ENCODE data around the gene YARS1.
A peak's percentile ranks its signal among the peaks of the same experiment; 100 is the strongest.

Gene YARS1

DNA sequence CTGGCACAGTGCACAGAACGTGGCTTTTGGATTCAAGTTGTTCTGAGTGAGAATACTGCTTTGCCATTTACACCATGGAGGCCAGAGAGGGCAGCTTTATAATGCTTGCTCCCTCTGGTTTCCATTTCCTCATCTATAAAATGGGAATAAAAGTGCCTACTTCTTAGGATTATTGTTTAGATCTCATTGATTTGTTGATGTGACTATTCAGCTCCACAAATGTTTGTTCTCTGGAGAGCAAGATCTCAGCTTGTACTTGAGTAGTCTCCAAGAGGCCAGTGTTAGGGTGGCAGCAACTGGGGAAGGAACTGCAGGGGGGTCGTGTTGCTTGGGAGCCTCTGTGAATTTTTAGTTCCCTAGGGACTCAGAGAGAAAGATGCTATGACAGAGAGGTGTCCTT is 55.2 kb downstream of the YARS1 start:
- DNase-seq: no peak

DNA sequence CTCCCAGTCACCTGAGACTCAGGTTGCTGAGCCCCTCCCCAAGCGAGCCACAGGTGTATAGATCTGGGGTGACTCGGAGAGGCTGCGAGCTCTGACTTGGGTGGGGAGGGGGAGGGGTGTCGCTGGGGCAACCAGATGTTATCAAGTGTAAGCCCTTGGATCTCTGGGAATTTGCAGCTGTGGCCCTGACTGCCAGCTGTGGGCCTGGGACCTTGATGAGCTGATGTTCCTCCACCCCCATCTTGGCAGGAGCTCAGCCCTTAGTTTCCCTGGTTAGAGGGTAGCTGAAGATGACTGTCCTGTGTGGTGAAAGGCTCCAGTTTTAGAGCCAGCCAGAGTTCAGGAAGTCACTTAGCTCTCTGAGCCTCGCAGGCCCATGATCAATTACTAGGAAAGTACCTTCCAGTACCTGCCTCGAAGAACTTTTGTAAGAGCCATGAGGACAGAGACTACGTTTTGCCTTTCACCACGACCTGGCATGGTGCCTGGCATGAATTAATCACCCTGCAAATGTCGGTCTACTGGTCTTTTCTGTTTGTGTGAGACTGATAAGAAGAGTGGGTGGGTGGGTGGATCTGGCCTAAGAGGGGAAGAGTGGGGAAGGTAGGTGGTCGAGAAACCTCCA is 55.8 kb downstream of the YARS1 start:
- DNase-seq: no peak

GRCh38 chr1:32759997-32760623 is 57.0 kb downstream of the YARS1 start:
- no peak for DNase-seq

DNA sequence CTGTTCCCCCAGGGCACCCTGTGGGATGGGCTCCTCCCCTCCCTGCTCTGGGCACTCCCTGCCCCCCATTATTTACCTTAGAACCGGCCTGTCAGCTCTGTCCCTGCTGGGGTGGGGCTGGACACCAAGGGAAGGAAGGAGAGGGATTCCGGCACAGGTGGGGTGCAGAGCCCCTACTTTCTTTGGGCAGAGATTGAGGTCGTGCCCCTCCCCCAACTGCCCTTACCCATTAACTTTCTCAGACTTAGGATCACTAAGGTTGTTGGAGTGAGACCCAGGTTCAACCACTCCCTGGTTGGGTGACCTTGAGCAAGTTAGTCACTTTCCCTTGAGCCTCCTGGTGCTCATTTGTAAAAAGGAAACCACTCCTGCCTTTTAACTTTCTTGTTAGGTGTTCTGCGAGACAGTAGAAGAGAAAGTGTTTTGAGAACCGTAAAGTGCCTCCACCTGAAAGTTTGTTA is 57.6 kb downstream of the YARS1 start:
- no peak for DNase-seq

DNA sequence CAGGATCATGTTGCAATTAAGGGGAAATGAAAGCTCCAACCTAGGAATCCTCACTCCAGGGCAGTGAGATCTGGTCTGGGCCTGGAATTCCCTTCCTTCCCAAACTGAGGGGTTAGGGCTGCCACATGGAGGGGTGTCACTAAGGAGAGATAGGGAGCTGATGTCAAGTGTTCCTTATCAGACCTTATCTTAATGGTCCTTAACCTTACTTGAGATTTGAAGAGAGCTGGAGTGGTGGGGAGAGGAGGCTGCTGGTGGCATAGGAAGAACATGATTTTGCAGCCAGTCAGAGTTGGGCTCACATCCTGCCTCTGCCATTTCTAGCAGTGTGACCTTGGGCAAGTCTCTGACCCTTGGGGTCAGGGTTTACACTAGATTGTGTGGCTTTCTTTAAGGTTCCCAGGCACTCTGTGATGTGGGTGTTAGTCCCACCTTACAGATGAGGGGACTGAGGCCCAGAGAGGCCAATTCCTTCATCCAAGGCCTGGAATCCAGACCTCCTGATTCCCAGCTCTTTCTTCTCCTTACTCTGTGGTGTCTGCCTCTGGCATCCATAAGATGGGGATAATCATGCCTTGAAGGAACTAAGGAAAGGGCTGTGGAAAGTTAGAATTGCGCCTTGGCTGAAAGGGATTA is 58.2 kb downstream of the YARS1 start:
- DNase-seq: no peak

GRCh38 chr1:32758177-32758794 is 58.9 kb downstream of the YARS1 start:
- no peak for DNase-seq

DNA sequence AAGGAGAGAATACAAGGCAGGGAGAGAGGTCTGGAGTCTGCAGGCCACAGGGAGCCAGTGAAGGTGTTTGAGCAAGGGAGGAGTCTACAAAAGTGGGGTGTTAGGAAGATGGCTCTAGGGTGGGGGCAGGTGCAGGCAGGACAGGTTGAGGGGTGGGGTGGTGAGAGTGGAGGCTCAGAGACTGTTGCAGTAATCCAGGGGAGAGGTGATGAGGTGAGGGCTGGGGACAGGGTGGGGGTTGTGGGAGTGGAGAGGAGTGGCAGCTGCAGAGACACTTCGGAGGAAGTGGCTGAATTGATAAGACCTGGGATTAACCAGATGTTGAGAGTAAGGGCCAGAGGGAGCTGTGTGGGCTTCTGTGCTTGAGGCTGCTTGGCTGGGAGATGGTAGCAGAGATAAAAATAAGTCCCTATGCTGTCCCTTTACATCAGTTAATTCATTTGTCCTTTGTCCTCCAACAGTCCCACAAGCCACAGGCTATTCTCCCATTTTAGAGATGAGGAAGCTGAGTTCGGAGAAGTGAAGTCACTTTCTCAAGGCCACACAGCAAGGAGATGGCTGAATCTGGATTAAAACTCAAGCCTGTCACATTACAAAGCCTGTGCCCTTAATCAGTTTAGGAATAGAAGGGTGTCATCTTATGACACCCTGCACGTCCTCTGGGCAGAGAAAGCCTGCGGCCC is 59.8 kb downstream of the YARS1 start:
- no peak for DNase-seq

DNA sequence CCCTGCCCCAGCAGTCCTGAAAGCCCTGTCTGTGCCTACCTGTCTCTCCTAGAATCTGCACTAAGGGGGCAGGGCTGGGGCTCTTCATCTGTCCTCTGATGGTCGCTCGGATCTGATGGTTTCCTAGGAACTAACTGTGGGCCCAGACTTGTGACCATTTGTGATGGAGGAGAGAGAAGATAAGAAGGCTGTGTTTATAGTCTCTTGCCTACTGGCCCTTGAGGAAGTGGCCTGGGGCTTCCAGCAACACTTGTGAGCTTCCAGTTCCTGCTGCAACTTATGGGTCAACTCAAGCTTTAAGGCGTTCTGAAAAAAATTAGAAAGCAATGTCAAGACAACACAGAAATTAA is 61.4 kb downstream of the YARS1 start:
- DNase-seq: no peak

DNA sequence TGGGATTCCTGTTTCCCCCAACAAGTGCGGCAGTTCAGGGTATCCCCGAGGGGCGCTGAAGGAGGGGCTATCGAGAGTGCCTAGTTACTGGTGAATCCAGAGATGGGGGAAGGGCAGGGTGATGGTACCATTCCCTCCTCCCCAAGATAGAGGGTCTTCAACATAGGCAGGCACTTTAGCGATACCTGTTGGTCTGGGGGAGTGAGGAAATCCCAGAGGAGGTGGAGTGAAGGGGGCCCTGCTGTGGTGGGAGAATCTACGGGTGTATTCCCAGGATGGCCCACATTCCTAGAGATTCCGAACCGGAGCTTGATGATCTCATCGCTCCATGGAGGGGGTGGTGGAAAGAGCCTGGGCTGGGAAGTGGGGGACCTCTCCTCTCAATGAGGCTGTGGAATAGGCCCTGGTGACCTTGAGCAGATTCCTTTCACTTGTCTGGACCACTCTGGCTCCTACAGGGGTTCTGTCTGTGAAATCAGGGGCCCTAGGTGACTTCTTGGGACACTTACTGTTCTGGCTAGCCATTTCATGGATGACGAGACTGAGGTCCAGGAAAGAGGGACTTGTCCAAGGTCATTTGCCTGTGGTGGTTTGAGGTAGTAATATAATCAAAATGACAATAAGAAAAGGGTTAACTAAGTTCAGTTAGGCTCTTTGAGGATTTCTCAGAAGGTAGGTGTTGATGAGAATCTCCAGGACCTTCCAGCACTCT is 61.9 kb downstream of the YARS1 start:
- DNase-seq: no peak

DNA sequence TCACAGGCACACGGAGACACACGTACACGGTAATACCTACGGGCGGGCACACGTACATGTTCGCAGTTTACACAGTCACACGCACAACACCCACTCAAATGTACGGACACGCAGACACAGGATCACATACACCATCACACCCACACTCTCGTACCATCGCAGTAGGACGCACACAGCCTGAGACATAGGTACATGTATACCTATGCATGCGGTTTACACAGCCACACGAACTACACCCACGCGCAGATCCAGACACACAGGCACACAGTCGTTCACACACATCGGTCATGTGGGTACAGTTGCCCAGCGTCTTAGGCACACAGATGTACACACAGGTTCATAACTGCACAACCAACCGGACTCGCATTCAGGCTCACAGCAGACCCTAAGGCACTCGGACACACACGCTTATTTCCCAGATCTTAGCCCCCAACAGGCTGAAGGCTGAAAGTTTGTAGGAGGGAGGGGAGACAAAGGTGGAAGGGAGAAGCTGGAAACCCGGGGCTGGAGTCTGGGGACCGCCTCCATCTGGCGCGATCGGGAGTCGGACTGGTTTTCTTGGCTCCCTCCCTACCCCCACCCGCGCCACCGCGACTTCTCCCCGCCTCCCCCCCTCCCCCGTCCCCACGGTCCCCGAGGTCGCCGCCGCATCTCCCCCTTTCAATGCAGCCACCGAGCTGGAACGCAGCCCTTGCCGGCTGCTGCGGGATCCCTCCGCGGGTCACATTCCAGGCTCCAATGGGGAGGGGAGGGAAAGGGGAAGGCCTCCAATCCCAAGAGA is 62.7 kb downstream of the YARS1 start:
- DNase-seq: no peak

GRCh38 chr1:32753532-32754316 is 63.4 kb downstream of the YARS1 start:
- DNase-seq: peak; percentile 46

DNA sequence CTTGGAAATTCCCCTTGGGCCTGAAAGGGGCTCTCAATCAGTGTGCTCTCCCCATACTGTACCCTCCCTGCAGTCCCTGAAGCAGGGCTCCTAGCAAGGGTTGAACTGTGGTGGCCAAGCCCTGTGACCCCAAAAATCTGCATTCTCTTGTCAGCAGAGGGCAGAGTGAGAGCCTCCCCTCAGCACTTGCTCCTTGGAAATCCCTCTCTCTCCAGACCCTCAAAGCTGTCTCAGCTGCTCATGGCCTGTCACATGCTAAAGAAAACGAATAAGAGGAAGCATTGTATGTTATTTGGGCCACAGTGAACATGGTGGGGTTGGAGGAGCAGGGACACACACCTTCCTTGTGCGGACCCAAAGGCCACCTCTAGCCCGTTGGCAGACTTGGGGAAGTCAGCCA is 67.4 kb downstream of the YARS1 start:
- no peak for DNase-seq

DNA sequence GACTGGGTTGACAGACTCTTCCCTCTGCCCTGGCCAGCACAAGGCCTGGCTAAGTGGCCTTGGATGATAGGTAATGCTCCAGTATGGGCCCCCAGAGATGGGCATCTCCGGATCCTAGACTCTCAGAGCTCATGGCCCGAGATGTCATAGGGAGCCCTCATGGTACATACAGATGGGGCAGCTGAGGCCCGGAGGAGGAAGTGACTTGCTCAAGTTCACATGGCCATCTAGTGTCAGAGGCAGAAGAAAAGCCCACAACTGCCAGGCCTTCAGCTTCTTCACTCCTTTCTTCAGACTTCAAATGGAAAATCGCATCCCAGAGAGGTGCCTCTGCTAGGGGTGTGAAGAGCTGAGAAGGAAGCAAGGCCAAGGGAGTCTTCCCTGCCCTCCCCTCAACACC is 67.8 kb downstream of the YARS1 start:
- no peak for DNase-seq

DNA sequence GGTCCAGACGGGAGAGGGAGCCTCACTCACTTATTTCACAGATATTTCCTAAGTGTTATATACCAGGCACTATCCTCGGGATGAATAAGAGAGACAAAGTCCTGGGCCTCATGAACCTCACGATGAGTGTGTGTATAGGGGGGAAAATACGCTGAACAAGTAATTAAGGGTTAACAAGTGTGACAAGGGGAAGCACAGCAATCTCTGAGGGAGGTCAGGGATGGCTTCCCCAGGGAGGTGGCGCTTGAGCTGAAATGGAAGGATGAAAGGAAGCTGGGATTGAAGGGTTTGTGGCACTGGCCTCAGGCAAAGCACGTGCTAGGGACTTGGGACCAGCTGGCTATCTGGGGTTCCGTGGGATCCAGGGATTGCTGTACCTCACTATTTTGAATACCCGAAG is 68.2 kb downstream of the YARS1 start:
- DNase-seq: no peak

GRCh38 chr1:32748348-32748747 is 68.8 kb downstream of the YARS1 start:
- DNase-seq: no peak

DNA sequence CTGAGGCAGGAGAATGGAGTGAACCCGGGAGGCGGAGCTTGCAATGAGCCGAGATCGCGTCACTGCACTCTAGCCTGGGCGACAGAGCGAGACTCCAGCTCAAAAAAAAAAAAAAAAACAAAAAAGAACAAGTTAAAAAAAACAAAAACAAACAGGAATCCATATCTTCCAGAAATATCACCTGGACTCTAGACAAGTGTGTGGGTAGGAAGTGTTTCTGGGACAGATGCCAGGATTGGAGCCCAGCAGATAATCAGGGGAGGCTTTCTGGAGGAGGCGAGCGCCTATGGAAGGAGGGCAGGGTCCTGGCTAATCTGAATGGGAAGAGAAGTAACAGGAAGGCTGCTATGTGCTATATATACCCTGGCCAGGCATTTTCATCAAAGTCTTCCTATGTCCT is 71.0 kb downstream of the YARS1 start:
- DNase-seq: no peak

- DNase-seq: no peak
Observed at GRCh38 chr1:32744071-32744425, 73.1 kb downstream of the YARS1 start.

GRCh38 chr1:32743380-32744070 is 73.6 kb downstream of the YARS1 start:
- no peak for DNase-seq

- DNase-seq: no peak
Observed at GRCh38 chr1:32742956-32743355, 74.2 kb downstream of the YARS1 start.

- DNase-seq: no peak
Observed at GRCh38 chr1:32742199-32742947, 74.8 kb downstream of the YARS1 start.
